Endothelial cell of umbilical vein (primary cell): Measurements from ENCODE around the gene CFAP100. TPM values are rescaled to one million over a fixed set of nuclear protein-coding genes. Genes with fewer than 3 reads are reported as not detected.

Experiments used
- BruUV-seq: library from RNA; stranded (reverse); fragments of 400-500 nt; replicated peaks from 2 replicates; lab custom pipeline; 2021; lab: Mats Ljungman, UMichigan
- CTCF ChIA-PET: fragments of 300-600, 350-600 bp; sonication (Branson Sonifier 250); formaldehyde crosslinking; loops from one replicate; lab custom pipeline; 2021; ENCODE audit warnings: antibody characterized with exemption, inconsistent platforms; lab: Charles Lee
- POLR2A ChIA-PET: fragments of 300-600, 350-600 bp; sonication (Branson Sonifier 250); formaldehyde crosslinking; loops from one replicate; lab custom pipeline; 2021; ENCODE audit warnings: antibody characterized with exemption, inconsistent platforms; lab: Charles Lee
- DNase-seq: peaks from one replicate; pipeline ENCODE4 v3.0.0-alpha.2; 2011; ENCODE audit warnings: low read depth, low spot score
- FAIRE-seq: peaks from 2 replicates; lab custom pipeline; 2011; peaks lifted over from hg19 to GRCh38; lab: Jason Lieb, UNC
- H2AFZ ChIP-seq: 2 replicates; pipeline ENCODE4 v1.6.0; 2012; ENCODE audit warnings: low read depth, low read length, control low read depth, inconsistent platforms
- H3K27ac ChIP-seq: 2 replicates; pipeline ENCODE4 v1.5.1; 2011; ENCODE audit warnings: low read depth, mild to moderate bottlenecking, control low read depth, low read length, moderate library complexity; ENCODE audit not compliant: insufficient read depth
- H3K27me3 ChIP-seq, 2 experiments: 2 replicates each; pipeline versions ENCODE4 v1.6.0 to v1.6.1; 2011; ENCODE audit warnings: low read length in 2 of 2, mixed read lengths in 1 of 2; ENCODE audit not compliant: control insufficient read depth in 2 of 2, insufficient read depth in 2 of 2
- H3K36me3 ChIP-seq, 2 experiments: 2 replicates in 1 of 2; 3 replicates in 1 of 2; pipeline ENCODE4 v1.5.1; 2011; ENCODE audit warnings: low read length in 2 of 2, mild to moderate bottlenecking in 1 of 2, moderate library complexity in 1 of 2; ENCODE audit not compliant: control insufficient read depth in 2 of 2, insufficient read depth in 2 of 2; ENCODE audit errors: extremely low read depth in 1 of 2
- H3K4me1 ChIP-seq: 3 replicates; pipeline ENCODE4 v1.5.1; 2011; ENCODE audit warnings: mild to moderate bottlenecking, low read length; ENCODE audit not compliant: control insufficient read depth, insufficient read depth; ENCODE audit errors: extremely low read depth
- H3K4me2 ChIP-seq: 2 replicates; pipeline ENCODE4 v1.6.1; 2011; ENCODE audit warnings: low read length, control low read depth, mixed read lengths; ENCODE audit not compliant: insufficient read depth
- H3K4me3 ChIP-seq, 3 experiments: fragments of 200-600 bp in 1 of 3; sonication (generic), shearing (Covaris generic) in 1 of 3; replicated peaks in 1 of 3; 2 replicates each; pipeline ENCODE4 v1.5.1; 2011 to 2016; ENCODE audit warnings: control low read depth in 3 of 3, low read length in 3 of 3, mild to moderate bottlenecking in 2 of 3, inconsistent platforms in 1 of 3, low read depth in 1 of 3, moderate library complexity in 1 of 3; ENCODE audit not compliant: insufficient read depth in 1 of 3
- H3K79me2 ChIP-seq: 2 replicates; pipeline ENCODE4 v1.6.0; 2012; ENCODE audit warnings: low read length, inconsistent platforms; ENCODE audit not compliant: control insufficient read depth, insufficient read depth
- H3K9ac ChIP-seq: replicated peaks from 2 replicates; pipeline ENCODE3; 2011; ENCODE audit warnings: low read length, control low read depth; ENCODE audit not compliant: insufficient read depth; ENCODE audit errors: extremely low read depth
- H3K9me1 ChIP-seq: replicated peaks from 3 replicates; pipeline ENCODE4 v1.6.0; 2011; ENCODE audit warnings: mild to moderate bottlenecking, low read length; ENCODE audit not compliant: control insufficient read depth, insufficient read depth; ENCODE audit errors: extremely low read depth
- H3K9me3 ChIP-seq: replicated peaks from 2 replicates; pipeline ENCODE4 v1.5.1; 2012; ENCODE audit warnings: low read length, inconsistent platforms; ENCODE audit not compliant: control insufficient read depth, insufficient read depth
- H4K20me1 ChIP-seq: replicated peaks from 2 replicates; pipeline ENCODE3; 2011; ENCODE audit warnings: mild to moderate bottlenecking, low read length; ENCODE audit not compliant: control insufficient read depth, insufficient read depth; ENCODE audit errors: extremely low read depth
- CTCF ChIP-seq, 2 donors: IDR thresholded peaks; 1 replicate in 1 of 2; 2 replicates in 1 of 2; pipeline ENCODE4 v1.5.1; 2011; ENCODE audit warnings: low read length in 2 of 2, mild to moderate bottlenecking in 2 of 2, moderate library complexity in 2 of 2, control low read depth in 1 of 2, inconsistent platforms in 1 of 2, low read depth in 1 of 2; ENCODE audit not compliant: insufficient read depth in 1 of 2; ENCODE audit errors: extremely low read depth in 1 of 2
- EZH2 ChIP-seq: IDR thresholded peaks from 2 replicates; pipeline ENCODE4 v1.6.1; 2012; ENCODE audit warnings: borderline replicate concordance, low read depth, mild to moderate bottlenecking, moderate library complexity, low read length, inconsistent platforms; ENCODE audit not compliant: severe bottlenecking
- FOS ChIP-seq: IDR thresholded peaks from 2 replicates; pipeline ENCODE4 v1.6.1; 2011; ENCODE audit warnings: mild to moderate bottlenecking, low read length, moderate library complexity, borderline replicate concordance; ENCODE audit not compliant: insufficient read depth
- GATA2 ChIP-seq: IDR thresholded peaks from 2 replicates; pipeline ENCODE4 v1.7.0; 2011; ENCODE audit warnings: low read depth, mild to moderate bottlenecking, moderate library complexity, mixed read lengths, low read length; ENCODE audit not compliant: insufficient read length, insufficient read depth
- JUN ChIP-seq: IDR thresholded peaks from 2 replicates; pipeline ENCODE4 v1.6.1; 2011; ENCODE audit warnings: borderline replicate concordance, low read depth; ENCODE audit not compliant: insufficient read length, insufficient read depth
- MAX ChIP-seq: IDR thresholded peaks from 2 replicates; pipeline ENCODE4 v1.6.1; 2011; ENCODE audit not compliant: insufficient read depth, insufficient read length
- MYC ChIP-seq: IDR thresholded peaks from one replicate; pipeline ENCODE4 v1.6.1; 2011; ENCODE audit warnings: mild to moderate bottlenecking, low read depth, low read length
- POLR2A ChIP-seq: IDR thresholded peaks from 2 replicates; pipeline ENCODE4 v1.6.1; 2012; ENCODE audit warnings: low read depth, mild to moderate bottlenecking, control low read depth, low read length
- POLR2AphosphoS5 ChIP-seq: IDR thresholded peaks from 2 replicates; pipeline ENCODE4 v1.6.1; 2012; ENCODE audit warnings: low read depth, mild to moderate bottlenecking, control low read depth, low read length, moderate library complexity; ENCODE audit not compliant: insufficient read depth
- dilution Hi-C: fragments of 300-500 bp; cut with MboI; formaldehyde crosslinking; loops from one replicate; pipeline ENCODE4 v1.15.0; 2019; ENCODE audit warnings: low sequenced_read_pairs; ENCODE audit not compliant: extremely low pct_ligation_motif_present
- intact Hi-C: fragments of 100-400 bp; cut with micrococcal nuclease; formaldehyde crosslinking; loops from one replicate; pipeline ENCODE4 v1.10.0; 2022
- polyA plus RNA-seq, 4 experiments: library from polyadenylated mRNA; depleted of rRNA in 3 of 4; stranded (reverse) in 3 of 4; unstranded in 1 of 4; fragments of >200 nt; gene quantifications; 2 replicates each; pipeline versions ENCODE4 v1.2.1 to v1.2.3, GENCODE V29; 2011 to 2012; ENCODE audit warnings: missing spikeins in 1 of 4
- total RNA-seq: library from RNA; stranded (reverse); gene quantifications from 2 replicates; pipeline ENCODE4 v1.2.3, GENCODE V29; 2021

Gene CFAP100
- total and polyA plus RNA-seq, 2 donors (not counting 3 experiments of a cell fraction or from before 2014, with no cell fraction given), result not detected

DNA sequence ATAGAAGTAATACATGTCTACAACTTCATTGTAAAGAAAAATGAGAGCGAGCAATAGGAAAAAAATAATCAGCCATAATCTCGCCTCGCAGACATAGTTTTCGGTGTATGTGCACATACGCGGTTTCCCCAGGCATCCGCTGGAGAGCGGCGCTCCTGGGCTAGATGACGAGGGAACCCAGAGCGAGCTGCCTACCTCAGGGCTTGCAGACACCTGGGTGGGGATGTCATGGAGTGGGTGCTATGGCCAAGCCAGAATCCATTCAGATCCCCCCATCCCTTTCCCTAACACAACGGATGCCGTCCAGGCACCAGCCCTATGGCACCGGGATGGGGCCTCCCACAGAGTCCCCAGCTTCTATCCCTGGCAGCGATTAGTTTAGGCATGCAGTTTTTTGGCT lies 4.5 kb upstream of the CFAP100 start:
- no peak overlapping the region for H3K9ac ChIP-seq
- no peak overlapping the region for H3K27ac ChIP-seq
- intact Hi-C loops (no loop called here), dilution Hi-C loops (no loop called here)
- FAIRE-seq (no peak), DNase-seq (no peak)
- BruUV-seq, result no TSS peak
- H3K4me3 ChIP-seq, result no peak overlapping the region
- H3K79me2 ChIP-seq, result no peaks in the 10 kb centered on the region
- H4K20me1 ChIP-seq, result no peaks in the 10 kb centered on the region
- no peak overlapping the region for H3K4me2 ChIP-seq
- POLR2A ChIA-PET, result no interaction called here
- no peaks in the 10 kb centered on the region for H3K4me1 ChIP-seq
- H2AFZ ChIP-seq, result no peak overlapping the region
- TF ChIP-seq MYC (no peak), POLR2A (no peak), JUN (no peak), EZH2 (no peak), GATA2 (no peak), MAX (no peak), CTCF (IDR thresholded peaks at IDR 0.05; ENCODE audit: extremely low read depth in 1 of 2, insufficient read depth in 1 of 2, low read depth in 1 of 2, low read length in 2 of 2) (no peak), POLR2AphosphoS5 (no peak), FOS (no peak)
- H3K9me1 ChIP-seq, result no peaks in the 10 kb centered on the region
- no peaks in the 10 kb centered on the region for H3K36me3 ChIP-seq
- no peaks in the 10 kb centered on the region for H3K9me3 ChIP-seq
- peaks cover 21% of the 10 kb centered on the region in 2 experiments for H3K27me3 ChIP-seq
- CTCF ChIA-PET, result interaction anchor here (1.2 to 6.4 kb wide), 3 partner anchors 132 to 257 kb away, joined by 4 to 112 read pairs (median 30); no protein-coding TSS in a partner anchor
